ENCODE data around the gene IFIT1. TPM values are rescaled to one million over a fixed set of nuclear protein-coding genes. Genes with fewer than 3 reads are reported as not detected.

The IFIT1 gene
- total RNA-seq, 2 donors from 2014 or later: 1.3 to 7.0 TPM

- H3K4me1 ChIP-seq: peaks cover 14% of the 10 kb centered on the region
- H3K27me3 ChIP-seq: no peaks in the 10 kb centered on the region
- intact Hi-C loops (cut with DNase I): no loop called here
- TF ChIP-seq CTCF (IDR thresholded peaks at IDR 0.05): no peak
- TF ChIP-seq POLR2A (IDR thresholded peaks at IDR 0.05): no peak
- ATAC-seq (no peak), DNase-seq (no peak)
- no peak overlapping the region for H3K27ac ChIP-seq
- H3K4me3 ChIP-seq: no peak overlapping the region
- WGBS, 2 donors: 72% methylated on average over 1 of the region's 1 CpG
- H3K36me3 ChIP-seq (replicated peaks in 1 of 2; ENCODE audit: insufficient read depth in 1 of 2, low read depth in 2 of 2): no peaks in the 10 kb centered on the region
- no peaks in the 10 kb centered on the region for H3K9me3 ChIP-seq
These were observed 35.3 kb upstream of the IFIT1 start for GRCh38 chr10:89357096-89357495.

- intact Hi-C loops (cut with DNase I): no loop called here
- Histone ChIP-seq H3K9me3 (no peaks in the 10 kb centered on the region), H3K4me3 (no peak overlapping the region), H3K36me3 (replicated peaks in 1 of 2; ENCODE audit: insufficient read depth in 1 of 2, low read depth in 2 of 2) (no peaks in the 10 kb centered on the region), H3K27me3 (no peaks in the 10 kb centered on the region), H3K27ac (no peak overlapping the region), H3K4me1 (peaks cover 5% of the 10 kb centered on the region)
- ATAC-seq (no peak), DNase-seq (no peak)
- no peak for TF ChIP-seq POLR2A (IDR thresholded peaks at IDR 0.05)
- no peak for TF ChIP-seq CTCF (IDR thresholded peaks at IDR 0.05)
- WGBS, 2 donors: 70 to 98% methylated on average over 2 of the region's 2 CpGs
These were observed 34.4 kb upstream of the IFIT1 start for GRCh38 chr10:89357975-89358374.

- no peaks in the 10 kb centered on the region for H3K36me3 ChIP-seq (replicated peaks in 1 of 2; ENCODE audit: insufficient read depth in 1 of 2, low read depth in 2 of 2)
- no peaks in the 10 kb centered on the region for H3K27me3 ChIP-seq
- H3K4me3 ChIP-seq: no peak overlapping the region
- H3K27ac ChIP-seq: no peak overlapping the region
- no peak for DNase-seq
- TF ChIP-seq POLR2A (IDR thresholded peaks at IDR 0.05) (no peak), CTCF (IDR thresholded peaks at IDR 0.05) (no peak)
- no peak for ATAC-seq
- no peaks in the 10 kb centered on the region for H3K4me1 ChIP-seq
- H3K9me3 ChIP-seq: no peaks in the 10 kb centered on the region
- intact Hi-C loops (cut with DNase I): no loop called here
These were observed 32.3 kb upstream of the IFIT1 start for GRCh38 chr10:89360157-89360556.

GRCh38 chr10:89362929-89363328 lies 29.5 kb upstream of the IFIT1 start:
- Histone ChIP-seq H3K4me3 (no peak overlapping the region), H3K4me1 (peaks cover 7% of the 10 kb centered on the region), H3K27ac (no peak overlapping the region), H3K9me3 (no peaks in the 10 kb centered on the region), H3K27me3 (no peaks in the 10 kb centered on the region), H3K36me3 (replicated peaks in 1 of 2; ENCODE audit: insufficient read depth in 1 of 2, low read depth in 2 of 2) (no peaks in the 10 kb centered on the region)
- ATAC-seq (no peak), DNase-seq (no peak)
- intact Hi-C loops (cut with DNase I): no loop called here
- TF ChIP-seq POLR2A (IDR thresholded peaks at IDR 0.05) (no peak), CTCF (IDR thresholded peaks at IDR 0.05) (no peak)

- Histone ChIP-seq H3K4me3 (no peak overlapping the region), H3K27me3 (no peaks in the 10 kb centered on the region), H3K4me1 (peaks cover 8% of the 10 kb centered on the region), H3K36me3 (replicated peaks in 1 of 2; ENCODE audit: insufficient read depth in 1 of 2, low read depth in 2 of 2) (no peaks in the 10 kb centered on the region), H3K27ac (no peak overlapping the region), H3K9me3 (no peaks in the 10 kb centered on the region)
- intact Hi-C loops (cut with DNase I): no loop called here
- WGBS, 2 donors: 74 to 77% methylated on average over 6 of the region's 6 CpGs
- no peak for DNase-seq
- no peak for ATAC-seq
- TF ChIP-seq POLR2A (IDR thresholded peaks at IDR 0.05) (no peak), CTCF (IDR thresholded peaks at IDR 0.05) (no peak)
These were observed 28.5 kb upstream of the IFIT1 start for GRCh38 chr10:89363729-89364442.
